ENCODE results near the gene GABBR1. TPM values are rescaled to one million over a fixed set of nuclear protein-coding genes. Genes with fewer than 3 reads are reported as not detected.

Gene GABBR1
- total and polyA plus RNA-seq, 2 of the 13 experiments (the other 11 are each of a cell fraction or from before 2014, with no cell fraction given): 0.07 to 0.37 TPM

GRCh38 chr6:29649701-29650673, 17.0 kb upstream of the GABBR1 start:
- H3K4me2 ChIP-seq (ENCODE audit: low read depth, low read length): peak overlapping the region; percentile 95
- DNase-seq (ENCODE audit: low spot score): peak; percentile 96
- BruUV-seq (replicated peaks): no TSS peak
- in situ Hi-C loops (cut with HindIII; ENCODE audit: extremely low pct_ligation_motif_present, low pct_unique_long_range_greater_than_20kb) (no loop called here), intact Hi-C loops (cut with micrococcal nuclease; ENCODE audit: unreplicated experiment) (loop anchor here (2.0 to 5.0 kb wide), 3 partner anchors 37 to 187 kb away; no protein-coding TSS in a partner anchor)
- peak overlapping the region; percentile 85 for H2AFZ ChIP-seq (ENCODE audit: low read length)
- ChIA-PET CTCF (ENCODE audit: low intra/inter-chr PET ratio, low total read pairs) (no interaction called here), POLR2A (interaction anchor here (1.2 kb wide), 1 partner anchor 90 kb away, joined by 5 read pairs; the partner anchor contains the start of gene UBD)
- H4K20me1 ChIP-seq (ENCODE audit: insufficient read depth, low read length): no peaks in the 10 kb centered on the region
- no peaks in the 10 kb centered on the region; a peak in 1 of 5 replicates for H3K27me3 ChIP-seq (ENCODE audit: control insufficient read depth in 1 of 2, insufficient read depth in 2 of 2, low read length in 2 of 2)
- peak overlapping the region; percentile 50 for H3K9ac ChIP-seq (ENCODE audit: insufficient read depth, low read depth, low read length)
- peak overlapping the region; percentile 39 to 71 (median 43) for H3K4me3 ChIP-seq (replicated peaks in 1 of 3; ENCODE audit: insufficient read depth in 1 of 3, low read depth in 2 of 3, low read length in 3 of 3)
- no peaks in the 10 kb centered on the region for H3K79me2 ChIP-seq (ENCODE audit: insufficient read depth, low read length)
- no peak overlapping the region for H3K27ac ChIP-seq (ENCODE audit: extremely low read length, insufficient read depth, low read length)
- peak; percentile 96 for ATAC-seq
- WGBS (ENCODE audit: low lambda C conversion rate): 19% methylated on average over 33 of the region's 33 CpGs
- H3K4me1 ChIP-seq (ENCODE audit: insufficient read depth, low read length): peaks cover 6% of the 10 kb centered on the region; the same call in 1 of the 2 replicates
- H3K9me3 ChIP-seq (ENCODE audit: low read length): no peaks in the 10 kb centered on the region
- FAIRE-seq: peak; percentile 94
- H3K36me3 ChIP-seq (replicated peaks in 1 of 2; ENCODE audit: control insufficient read depth in 1 of 2, insufficient read depth in 2 of 2, low read length in 2 of 2): no peaks in the 10 kb centered on the region
- peak; percentile 38; the same call in 1 of the 2 replicates for TF ChIP-seq BRD4 (CRISPR knock-in tag; IDR thresholded peaks at IDR 0.05)
- TF ChIP-seq ZNF512B (CRISPR knock-in tag; IDR thresholded peaks at IDR 0.05; ENCODE audit: borderline replicate concordance): 0 out of 2 replicates have a peak, but pooled peaks have one; percentile 53
- peak; percentile 77 for TF ChIP-seq BHLHE40 (IDR thresholded peaks at IDR 0.05; ENCODE audit: low read length)
- TF ChIP-seq, protein P1, sequence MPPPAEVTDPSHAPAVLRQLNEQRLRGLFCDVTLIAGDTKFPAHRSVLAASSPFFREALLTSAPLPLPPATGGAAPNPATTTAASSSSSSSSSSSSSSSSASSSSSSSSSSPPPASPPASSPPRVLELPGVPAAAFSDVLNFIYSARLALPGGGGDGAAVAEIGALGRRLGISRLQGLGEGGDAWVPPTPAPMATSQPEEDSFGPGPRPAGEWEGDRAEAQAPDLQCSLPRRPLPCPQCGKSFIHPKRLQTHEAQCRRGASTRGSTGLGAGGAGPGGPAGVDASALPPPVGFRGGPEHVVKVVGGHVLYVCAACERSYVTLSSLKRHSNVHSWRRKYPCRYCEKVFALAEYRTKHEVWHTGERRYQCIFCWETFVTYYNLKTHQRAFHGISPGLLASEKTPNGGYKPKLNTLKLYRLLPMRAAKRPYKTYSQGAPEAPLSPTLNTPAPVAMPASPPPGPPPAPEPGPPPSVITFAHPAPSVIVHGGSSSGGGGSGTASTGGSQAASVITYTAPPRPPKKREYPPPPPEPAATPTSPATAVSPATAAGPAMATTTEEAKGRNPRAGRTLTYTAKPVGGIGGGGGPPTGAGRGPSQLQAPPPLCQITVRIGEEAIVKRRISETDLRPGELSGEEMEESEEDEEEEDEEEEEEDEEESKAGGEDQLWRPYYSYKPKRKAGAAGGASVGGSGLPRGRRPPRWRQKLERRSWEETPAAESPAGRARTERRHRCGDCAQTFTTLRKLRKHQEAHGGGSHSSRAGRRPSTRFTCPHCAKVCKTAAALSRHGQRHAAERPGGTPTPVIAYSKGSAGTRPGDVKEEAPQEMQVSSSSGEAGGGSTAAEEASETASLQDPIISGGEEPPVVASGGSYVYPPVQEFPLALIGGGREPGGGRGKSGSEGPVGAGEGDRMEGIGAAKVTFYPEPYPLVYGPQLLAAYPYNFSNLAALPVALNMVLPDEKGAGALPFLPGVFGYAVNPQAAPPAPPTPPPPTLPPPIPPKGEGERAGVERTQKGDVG (CRISPR knock-in tag; IDR thresholded peaks at IDR 0.05; ENCODE audit: borderline replicate concordance): 0 out of 2 replicates have a peak, but pooled peaks have one; percentile 2
- TF ChIP-seq RXRA (CRISPR knock-in tag; IDR thresholded peaks at IDR 0.05): 0 out of 2 replicates have a peak, but pooled peaks have one; percentile 33
- TF ChIP-seq ZBTB43 (CRISPR knock-in tag; conservative IDR thresholded peaks at IDR 0.05): peak; percentile 49; the same call in 1 of the 2 replicates
- TF ChIP-seq, protein P2, sequence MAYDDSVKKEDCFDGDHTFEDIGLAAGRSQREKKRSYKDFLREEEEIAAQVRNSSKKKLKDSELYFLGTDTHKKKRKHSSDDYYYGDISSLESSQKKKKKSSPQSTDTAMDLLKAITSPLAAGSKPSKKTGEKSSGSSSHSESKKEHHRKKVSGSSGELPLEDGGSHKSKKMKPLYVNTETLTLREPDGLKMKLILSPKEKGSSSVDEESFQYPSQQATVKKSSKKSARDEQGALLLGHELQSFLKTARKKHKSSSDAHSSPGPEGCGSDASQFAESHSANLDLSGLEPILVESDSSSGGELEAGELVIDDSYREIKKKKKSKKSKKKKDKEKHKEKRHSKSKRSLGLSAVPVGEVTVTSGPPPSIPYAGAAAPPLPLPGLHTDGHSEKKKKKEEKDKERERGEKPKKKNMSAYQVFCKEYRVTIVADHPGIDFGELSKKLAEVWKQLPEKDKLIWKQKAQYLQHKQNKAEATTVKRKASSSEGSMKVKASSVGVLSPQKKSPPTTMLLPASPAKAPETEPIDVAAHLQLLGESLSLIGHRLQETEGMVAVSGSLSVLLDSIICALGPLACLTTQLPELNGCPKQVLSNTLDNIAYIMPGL (CRISPR knock-in tag; IDR thresholded peaks at IDR 0.05; ENCODE audit: borderline replicate concordance in 1 of 2, low read depth in 1 of 2): peak; percentile 86 to 92
- TF ChIP-seq TBX3 (IDR thresholded peaks at IDR 0.05; ENCODE audit: borderline replicate concordance): peak; percentile 31; the same call in 1 of the 2 replicates
- TF ChIP-seq CSRNP2 (CRISPR knock-in tag; conservative IDR thresholded peaks at IDR 0.05; ENCODE audit: low read depth): no peak
